Measurements from ENCODE around the gene PGS1.

Gene PGS1

DNA sequence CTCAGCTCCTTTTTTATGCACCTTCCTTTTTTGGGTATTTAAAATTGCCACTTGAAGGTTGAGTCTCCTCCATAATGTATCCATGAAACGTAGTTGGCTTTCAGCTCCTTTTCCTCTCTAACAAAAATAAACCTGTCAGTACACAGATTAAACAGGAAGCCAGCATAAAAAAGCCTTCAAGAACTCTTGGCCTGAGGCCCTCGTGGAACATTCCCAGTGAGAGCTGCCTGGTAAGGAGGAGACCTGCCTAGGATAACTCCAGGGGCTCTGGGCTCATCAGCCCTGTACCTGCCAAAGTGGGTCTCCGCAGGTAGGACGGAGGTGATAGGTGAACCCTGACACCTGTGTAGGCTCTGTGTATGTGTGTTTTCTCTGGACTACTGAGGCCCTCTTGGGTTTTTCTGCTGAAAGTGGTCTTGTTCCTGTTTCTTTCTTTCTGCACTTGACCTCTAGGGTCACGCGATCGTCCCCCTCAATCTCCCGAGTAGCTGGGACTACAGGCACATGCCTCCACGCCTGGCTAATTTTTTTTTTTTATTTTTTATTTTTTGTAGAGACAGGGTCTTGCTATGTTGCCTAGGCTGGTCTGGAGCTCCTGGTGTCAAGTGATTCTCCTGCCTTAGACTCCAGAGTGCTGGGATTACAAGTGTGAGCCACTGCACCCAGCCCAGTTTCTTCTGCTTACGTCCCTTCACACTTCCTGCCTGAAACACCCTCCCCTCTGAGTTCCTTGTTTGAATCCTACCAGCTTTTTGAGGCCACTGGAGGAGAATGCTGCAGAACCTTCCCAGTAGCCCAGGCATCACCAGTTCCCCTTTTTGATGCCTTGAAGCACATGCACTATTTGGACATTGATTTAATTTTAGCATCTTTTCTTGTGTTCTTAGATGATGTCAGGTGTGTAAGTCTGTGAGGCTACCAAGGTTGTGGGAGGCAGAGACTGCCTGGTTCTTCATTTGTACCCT lies 9.8 kb downstream of the PGS1 start:
- DNase-seq = peak; percentile 20

- DNase-seq = no peak
These were observed 12.0 kb downstream of the PGS1 start for GRCh38 chr17:78390241-78391050.

DNA sequence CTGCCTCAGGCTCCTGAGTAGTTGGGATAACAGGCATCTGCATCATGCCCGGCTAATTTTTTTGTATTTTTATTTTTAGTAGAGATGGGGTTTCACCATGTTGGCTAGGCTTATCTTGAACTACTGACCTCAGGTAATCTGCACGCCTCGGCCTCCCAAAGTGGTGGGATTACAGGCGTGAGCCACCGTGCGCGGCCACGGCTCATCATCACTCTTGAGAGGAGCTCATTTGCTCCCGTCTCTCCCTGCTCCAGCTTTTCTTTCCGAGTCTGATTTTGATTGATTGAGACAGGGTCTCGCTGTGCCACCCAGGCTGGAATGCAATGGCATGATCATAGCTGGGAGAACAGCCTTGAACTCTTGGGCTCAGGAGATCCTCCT lies 12.6 kb downstream of the PGS1 start:
- DNase-seq = no peak

DNA sequence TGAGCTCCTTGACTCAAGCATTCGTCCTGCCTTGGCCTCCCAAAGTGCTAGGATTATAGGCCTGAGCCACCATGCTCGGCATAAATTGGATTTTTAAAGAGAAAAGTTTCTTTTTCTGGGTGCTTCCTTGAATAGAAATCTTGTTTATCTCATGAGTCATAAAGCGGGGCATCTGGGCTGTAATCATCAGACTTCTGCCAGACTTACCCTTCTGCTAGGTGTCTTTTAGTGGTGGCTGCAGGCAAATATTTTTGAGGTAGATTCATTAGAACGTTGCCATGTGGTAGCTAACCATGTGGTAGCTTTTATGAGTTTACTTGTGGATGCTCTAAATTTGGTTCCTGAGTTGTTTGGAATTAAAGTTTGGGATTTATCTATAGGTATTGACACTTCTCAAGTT lies 13.4 kb downstream of the PGS1 start:
- no peak for DNase-seq

DNA sequence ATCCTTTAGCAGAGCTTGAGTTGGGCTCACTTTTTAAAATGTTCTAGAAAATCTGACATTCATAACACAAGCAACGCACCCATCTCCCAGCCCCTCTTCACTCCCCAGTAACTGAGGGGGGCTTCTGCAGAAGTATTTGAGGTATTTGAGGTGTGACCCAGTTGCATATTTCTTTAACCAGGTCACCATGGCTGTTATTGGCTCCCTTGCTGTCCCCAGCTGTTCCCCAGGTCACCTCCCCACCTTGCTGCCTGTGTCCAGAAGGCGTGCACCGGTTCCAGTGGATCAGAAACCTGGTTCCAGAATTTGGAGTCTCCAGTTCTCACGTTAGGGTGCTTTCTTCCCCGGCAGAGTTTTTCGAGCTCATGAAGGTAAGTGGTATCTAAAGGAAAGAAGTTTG lies 13.8 kb downstream of the PGS1 start:
- DNase-seq = no peak

GRCh38 chr17:78393575-78393974 lies 15.1 kb downstream of the PGS1 start:
- DNase-seq = no peak

DNA sequence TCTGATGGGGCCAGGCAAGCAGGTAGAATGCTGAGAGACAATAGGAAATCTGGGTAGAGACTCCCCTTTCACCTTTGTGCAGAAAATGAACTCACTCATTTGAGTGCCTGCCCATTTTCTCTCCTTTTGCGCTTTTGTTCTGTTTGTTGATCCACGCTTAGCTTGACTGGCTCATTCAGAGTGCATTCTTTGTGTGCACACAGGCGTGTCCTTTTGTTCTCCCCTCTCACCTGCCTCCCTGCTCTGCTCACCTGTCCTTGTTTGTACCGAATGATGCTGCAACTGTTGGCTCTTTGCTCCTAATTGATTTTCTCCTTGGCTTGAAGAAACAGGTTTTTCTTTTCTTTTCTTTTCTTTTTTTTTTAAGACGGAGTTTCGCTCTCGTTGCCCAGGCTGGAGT lies 15.8 kb downstream of the PGS1 start:
- no peak for DNase-seq

GRCh38 chr17:78395155-78395554 lies 16.7 kb downstream of the PGS1 start:
- DNase-seq = no peak

GRCh38 chr17:78396441-78397337 lies 18.2 kb downstream of the PGS1 start:
- DNase-seq = no peak

GRCh38 chr17:78397681-78398101 lies 19.2 kb downstream of the PGS1 start:
- DNase-seq = no peak

- DNase-seq = no peak
These were observed 19.9 kb downstream of the PGS1 start for GRCh38 chr17:78398390-78398789.

DNA sequence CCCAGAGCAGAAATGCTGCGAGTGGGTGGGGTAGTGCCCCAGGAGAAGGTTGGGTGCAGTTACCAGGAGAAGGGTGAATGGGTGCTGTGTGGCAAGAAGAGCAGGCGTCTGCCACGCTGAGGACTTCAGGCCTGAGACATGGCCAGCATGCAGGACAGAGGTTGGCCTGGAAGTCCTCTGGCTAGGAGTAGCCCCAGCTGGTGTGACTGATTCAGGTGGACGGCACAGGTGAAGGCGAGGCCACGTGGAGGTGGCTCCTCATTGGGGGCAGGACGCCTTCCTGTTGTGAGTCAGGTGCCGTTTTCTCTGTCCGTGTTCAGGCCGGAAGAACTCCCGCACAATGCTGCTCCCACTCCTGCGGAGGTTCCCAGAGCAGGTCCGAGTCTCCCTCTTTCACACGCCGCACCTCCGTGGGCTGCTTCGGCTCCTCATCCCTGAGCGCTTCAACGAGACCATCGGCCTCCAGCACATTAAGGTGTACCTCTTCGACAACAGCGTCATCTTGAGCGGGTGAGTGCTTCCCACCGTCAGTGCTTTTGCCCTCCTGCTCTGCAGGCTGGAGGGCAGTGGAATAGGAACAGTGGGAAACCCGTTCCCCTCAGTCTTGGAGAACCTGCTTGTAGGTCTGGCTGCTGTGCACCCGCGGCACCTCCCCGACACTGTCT lies 20.7 kb downstream of the PGS1 start:
- no peak for DNase-seq

GRCh38 chr17:78399693-78400144 lies 21.3 kb downstream of the PGS1 start:
- DNase-seq = no peak

- no peak for DNase-seq
These were observed 22.3 kb downstream of the PGS1 start for GRCh38 chr17:78400581-78401240.

DNA sequence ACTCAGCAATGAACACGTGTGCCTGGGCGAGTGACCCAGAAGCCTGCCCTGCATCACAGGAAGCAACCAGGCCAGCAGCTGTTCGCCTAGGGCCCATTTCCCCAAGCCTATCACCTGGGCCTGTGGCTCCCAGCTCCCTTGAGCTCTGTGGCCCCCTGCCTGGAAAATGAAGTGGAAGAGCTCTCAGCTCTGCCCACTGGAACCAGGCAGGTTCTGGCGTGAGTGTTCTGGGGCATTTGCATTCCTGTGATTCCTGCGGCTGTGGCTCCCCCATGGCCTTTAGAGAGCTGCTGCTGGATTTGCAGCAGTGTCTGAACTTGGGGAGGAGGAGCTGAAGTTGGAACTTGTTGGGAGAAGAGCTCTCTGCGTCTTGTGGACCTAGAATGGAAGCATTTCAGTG lies 22.8 kb downstream of the PGS1 start:
- no peak for DNase-seq

DNA sequence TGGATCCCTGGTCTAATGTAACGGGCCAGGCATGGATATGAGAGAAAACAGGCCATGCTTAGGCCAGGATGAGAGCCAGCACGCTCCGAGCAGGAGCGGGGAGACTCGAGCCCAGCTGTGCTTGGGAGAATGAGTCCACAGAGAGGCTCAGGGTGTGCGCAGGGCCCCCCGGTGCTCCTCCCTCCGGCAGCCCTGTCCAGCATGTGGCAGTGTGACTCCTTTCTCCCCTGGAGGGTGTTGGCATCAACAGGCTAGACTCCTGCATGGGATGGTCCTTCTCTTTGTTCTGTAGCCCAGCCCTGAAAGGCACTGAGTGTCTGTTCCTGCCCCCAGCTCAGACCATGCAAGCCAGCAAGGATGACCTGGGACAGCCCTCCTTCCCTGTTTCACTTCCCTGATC lies 23.4 kb downstream of the PGS1 start:
- DNase-seq = no peak

GRCh38 chr17:78403822-78404221 lies 25.4 kb downstream of the PGS1 start:
- no peak for DNase-seq

- DNase-seq = no peak
These were observed 27.9 kb downstream of the PGS1 start for GRCh38 chr17:78406396-78406795.

DNA sequence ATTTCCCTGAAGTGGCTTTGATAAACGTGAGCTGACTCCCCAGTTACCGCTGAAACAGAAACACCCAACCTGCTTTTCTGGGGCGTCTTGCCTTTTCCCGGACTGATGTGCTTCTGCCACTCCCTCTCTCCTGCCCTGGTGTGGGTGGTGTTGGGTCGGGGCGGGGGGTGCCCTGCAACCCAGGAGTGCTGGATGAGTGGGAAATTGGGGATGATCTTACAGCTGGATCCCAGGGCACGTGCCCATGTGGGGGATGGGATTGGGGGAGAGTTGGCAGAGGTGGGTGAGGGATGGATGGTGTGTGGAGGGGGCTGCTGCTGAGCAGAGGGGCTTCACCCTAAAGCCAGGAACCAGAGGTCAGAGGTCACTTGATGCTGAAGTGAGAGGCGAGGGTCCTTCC lies 28.5 kb downstream of the PGS1 start:
- no peak for DNase-seq

DNA sequence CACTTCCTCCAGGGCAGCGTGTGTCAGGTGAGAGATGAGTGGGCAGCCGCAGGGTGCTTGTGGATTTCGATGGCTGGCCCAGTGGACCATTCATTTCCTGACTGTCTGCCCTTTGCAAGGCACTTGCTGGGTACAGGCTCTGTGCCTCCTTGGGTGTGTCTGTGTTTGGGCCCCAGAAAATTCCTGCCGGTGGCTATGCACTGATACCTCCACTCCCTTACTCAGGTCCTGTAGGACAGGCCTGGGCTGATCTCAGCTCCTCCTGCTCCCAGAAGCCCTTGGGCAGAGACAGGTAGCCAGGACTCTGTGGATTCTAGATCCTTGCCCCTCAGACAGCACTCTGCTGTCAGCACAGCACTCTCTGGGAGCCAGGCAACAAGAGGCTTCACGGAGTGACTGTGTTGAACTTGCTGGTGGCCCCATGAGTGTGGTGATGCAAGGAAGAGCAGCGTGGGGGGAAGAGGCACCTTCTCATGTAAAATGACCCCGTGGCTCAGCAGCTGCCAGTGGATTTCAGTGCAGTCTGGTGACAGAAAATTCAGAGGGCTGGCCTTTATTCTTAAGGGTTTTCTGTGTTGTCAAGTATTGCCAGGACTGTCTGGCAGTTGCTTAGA lies 29.0 kb downstream of the PGS1 start:
- no peak for DNase-seq

DNA sequence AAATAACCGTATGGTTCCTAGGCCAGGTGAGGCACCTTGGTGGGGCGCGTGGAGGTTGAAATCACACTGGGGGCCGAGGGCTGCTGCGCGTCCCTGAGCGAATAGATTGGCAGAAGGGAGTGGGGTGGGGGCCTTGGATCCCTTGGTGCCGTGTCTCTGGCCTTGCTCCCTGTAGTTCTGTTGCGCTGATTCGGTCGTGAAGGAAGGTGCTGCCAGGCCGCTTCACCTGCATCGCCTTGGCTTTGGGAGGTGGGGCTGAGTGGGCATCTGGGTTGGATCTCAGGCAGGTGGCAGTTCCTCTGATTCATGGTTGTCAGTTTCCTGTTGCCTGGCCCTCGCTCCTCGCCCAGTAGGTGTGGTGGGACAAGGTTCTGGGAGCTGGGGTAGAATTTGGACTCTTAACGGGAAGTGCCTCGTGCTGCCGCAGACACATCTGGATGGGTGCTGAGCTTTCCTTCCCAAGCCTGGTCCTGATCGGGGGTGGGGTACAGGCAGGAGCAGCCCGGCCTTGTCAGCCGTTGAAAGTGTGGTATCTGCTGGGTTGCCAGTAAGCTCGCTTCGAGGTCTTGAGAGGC lies 30.1 kb downstream of the PGS1 start:
- DNase-seq = no peak
